Stimulated activated CD4-positive, alpha-beta T cell treated with anti-CD3 and anti-CD28 coated beads, Interleukin-2, amount 100 ng/mL, for 4 hours (primary cell): ENCODE results near the gene OSCP1.

Source experiments
- DNase-seq: peaks from one replicate; pipeline ENCODE4 v3.0.0-alpha.2; 2020; ENCODE audit warnings: low read depth

The OSCP1 gene

GRCh38 chr1:36472656-36473055, 22.4 kb upstream of the OSCP1 start:
- no peak for DNase-seq

- no peak for DNase-seq
These were observed 21.8 kb upstream of the OSCP1 start for GRCh38 chr1:36471830-36472641.

- no peak for DNase-seq
These were observed 18.9 kb upstream of the OSCP1 start for GRCh38 chr1:36469163-36469562.

GRCh38 chr1:36467700-36468455, 17.6 kb upstream of the OSCP1 start:
- no peak for DNase-seq

GRCh38 chr1:36467027-36467410, 16.8 kb upstream of the OSCP1 start:
- DNase-seq: no peak

GRCh38 chr1:36466370-36467026, 16.2 kb upstream of the OSCP1 start:
- no peak for DNase-seq

GRCh38 chr1:36465731-36466369, 15.6 kb upstream of the OSCP1 start:
- DNase-seq: no peak

- no peak for DNase-seq
These were observed 14.5 kb upstream of the OSCP1 start for GRCh38 chr1:36464605-36465393.

- peak; percentile 96 for DNase-seq
These were observed 13.8 kb upstream of the OSCP1 start, which contains the start of gene MRPS15 for GRCh38 chr1:36463803-36464604. Gene MRPS15 (minus strand): TSS chr1:36464384. CDS start chr1:36464275, 109 bp downstream.

- DNase-seq: no peak
These were observed 13.2 kb upstream of the OSCP1 start for GRCh38 chr1:36463463-36463802.

- DNase-seq: peak; percentile 29
These were observed 8.7 kb upstream of the OSCP1 start for GRCh38 chr1:36458910-36459309.

GRCh38 chr1:36457691-36458090, 7.4 kb upstream of the OSCP1 start:
- no peak for DNase-seq

GRCh38 chr1:36456391-36456928, 6.2 kb upstream of the OSCP1 start:
- no peak for DNase-seq

- no peak for DNase-seq
These were observed 5.1 kb upstream of the OSCP1 start for GRCh38 chr1:36455386-36455785.

- DNase-seq: no peak
These were observed 3.5 kb upstream of the OSCP1 start for GRCh38 chr1:36453600-36454388.

- DNase-seq: no peak
These were observed 2.8 kb upstream of the OSCP1 start for GRCh38 chr1:36453051-36453450.

GRCh38 chr1:36450919-36451305, 661 bp upstream of the OSCP1 start:
- no peak for DNase-seq

GRCh38 chr1:36448530-36449056, 1.7 kb downstream of the OSCP1 start:
- no peak for DNase-seq

GRCh38 chr1:36447450-36447849, 2.8 kb downstream of the OSCP1 start:
- no peak for DNase-seq
